ENCODE data around the gene RNU2-63P. TPM values are rescaled to one million over a fixed set of nuclear protein-coding genes. Genes with fewer than 3 reads are reported as not detected.

RNU2-63P gene
- total and polyA plus RNA-seq, 2 experiments from 2014 or later, result 2.0 TPM; not detected in 1

DNA sequence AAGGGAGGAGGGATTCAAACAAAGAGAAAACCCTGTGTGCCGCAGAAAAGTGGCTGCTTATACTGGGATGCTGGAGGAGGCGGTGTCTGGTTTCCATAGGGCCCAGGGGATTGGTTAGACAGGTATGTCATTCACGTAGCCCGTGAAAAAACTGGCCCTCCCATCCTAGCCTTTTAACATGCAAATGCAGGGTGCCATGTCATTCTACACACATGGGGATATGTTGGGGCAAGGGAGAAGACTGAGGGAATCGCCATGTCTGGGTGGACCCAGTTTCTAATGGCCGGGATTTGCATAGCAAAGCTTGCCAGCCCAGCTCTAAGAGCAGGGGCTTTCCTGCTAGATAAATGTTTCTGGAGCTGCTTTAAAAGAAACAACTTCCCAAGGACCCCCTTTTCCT, 8.2 kb upstream of the RNU2-63P start (continued):
- TF ChIP-seq, protein P1, sequence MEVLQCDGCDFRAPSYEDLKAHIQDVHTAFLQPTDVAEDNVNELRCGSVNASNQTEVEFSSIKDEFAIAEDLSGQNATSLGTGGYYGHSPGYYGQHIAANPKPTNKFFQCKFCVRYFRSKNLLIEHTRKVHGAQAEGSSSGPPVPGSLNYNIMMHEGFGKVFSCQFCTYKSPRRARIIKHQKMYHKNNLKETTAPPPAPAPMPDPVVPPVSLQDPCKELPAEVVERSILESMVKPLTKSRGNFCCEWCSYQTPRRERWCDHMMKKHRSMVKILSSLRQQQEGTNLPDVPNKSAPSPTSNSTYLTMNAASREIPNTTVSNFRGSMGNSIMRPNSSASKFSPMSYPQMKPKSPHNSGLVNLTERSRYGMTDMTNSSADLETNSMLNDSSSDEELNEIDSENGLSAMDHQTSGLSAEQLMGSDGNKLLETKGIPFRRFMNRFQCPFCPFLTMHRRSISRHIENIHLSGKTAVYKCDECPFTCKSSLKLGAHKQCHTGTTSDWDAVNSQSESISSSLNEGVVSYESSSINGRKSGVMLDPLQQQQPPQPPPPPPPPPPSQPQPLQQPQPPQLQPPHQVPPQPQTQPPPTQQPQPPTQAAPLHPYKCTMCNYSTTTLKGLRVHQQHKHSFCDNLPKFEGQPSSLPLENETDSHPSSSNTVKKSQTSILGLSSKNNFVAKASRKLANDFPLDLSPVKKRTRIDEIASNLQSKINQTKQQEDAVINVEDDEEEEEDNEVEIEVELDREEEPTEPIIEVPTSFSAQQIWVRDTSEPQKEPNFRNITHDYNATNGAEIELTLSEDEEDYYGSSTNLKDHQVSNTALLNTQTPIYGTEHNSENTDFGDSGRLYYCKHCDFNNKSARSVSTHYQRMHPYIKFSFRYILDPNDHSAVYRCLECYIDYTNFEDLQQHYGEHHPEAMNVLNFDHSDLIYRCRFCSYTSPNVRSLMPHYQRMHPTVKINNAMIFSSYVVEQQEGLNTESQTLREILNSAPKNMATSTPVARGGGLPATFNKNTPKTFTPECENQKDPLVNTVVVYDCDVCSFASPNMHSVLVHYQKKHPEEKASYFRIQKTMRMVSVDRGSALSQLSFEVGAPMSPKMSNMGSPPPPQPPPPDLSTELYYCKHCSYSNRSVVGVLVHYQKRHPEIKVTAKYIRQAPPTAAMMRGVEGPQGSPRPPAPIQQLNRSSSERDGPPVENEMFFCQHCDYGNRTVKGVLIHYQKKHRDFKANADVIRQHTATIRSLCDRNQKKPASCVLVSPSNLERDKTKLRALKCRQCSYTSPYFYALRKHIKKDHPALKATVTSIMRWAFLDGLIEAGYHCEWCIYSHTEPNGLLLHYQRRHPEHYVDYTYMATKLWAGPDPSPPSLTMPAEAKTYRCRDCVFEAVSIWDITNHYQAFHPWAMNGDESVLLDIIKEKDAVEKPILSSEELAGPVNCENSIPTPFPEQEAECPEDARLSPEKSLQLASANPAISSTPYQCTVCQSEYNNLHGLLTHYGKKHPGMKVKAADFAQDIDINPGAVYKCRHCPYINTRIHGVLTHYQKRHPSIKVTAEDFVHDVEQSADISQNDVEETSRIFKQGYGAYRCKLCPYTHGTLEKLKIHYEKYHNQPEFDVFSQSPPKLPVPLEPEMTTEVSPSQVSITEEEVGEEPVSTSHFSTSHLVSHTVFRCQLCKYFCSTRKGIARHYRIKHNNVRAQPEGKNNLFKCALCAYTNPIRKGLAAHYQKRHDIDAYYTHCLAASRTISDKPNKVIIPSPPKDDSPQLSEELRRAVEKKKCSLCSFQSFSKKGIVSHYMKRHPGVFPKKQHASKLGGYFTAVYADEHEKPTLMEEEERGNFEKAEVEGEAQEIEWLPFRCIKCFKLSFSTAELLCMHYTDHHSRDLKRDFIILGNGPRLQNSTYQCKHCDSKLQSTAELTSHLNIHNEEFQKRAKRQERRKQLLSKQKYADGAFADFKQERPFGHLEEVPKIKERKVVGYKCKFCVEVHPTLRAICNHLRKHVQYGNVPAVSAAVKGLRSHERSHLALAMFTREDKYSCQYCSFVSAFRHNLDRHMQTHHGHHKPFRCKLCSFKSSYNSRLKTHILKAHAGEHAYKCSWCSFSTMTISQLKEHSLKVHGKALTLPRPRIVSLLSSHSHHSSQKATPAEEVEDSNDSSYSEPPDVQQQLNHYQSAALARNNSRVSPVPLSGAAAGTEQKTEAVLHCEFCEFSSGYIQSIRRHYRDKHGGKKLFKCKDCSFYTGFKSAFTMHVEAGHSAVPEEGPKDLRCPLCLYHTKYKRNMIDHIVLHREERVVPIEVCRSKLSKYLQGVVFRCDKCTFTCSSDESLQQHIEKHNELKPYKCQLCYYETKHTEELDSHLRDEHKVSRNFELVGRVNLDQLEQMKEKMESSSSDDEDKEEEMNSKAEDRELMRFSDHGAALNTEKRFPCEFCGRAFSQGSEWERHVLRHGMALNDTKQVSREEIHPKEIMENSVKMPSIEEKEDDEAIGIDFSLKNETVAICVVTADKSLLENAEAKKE (CRISPR knock-in tag; IDR thresholded peaks at IDR 0.05), result no peak
- TF ChIP-seq ZNF331 (CRISPR knock-in tag; IDR thresholded peaks at IDR 0.05; ENCODE audit: low read depth), result no peak
- no peak for TF ChIP-seq EZH2phosphoT487 (IDR thresholded peaks at IDR 0.05; ENCODE audit: unreplicated experiment)
- TF ChIP-seq STAT1 (IDR thresholded peaks at IDR 0.05; ENCODE audit: unreplicated experiment), result no peak

DNA sequence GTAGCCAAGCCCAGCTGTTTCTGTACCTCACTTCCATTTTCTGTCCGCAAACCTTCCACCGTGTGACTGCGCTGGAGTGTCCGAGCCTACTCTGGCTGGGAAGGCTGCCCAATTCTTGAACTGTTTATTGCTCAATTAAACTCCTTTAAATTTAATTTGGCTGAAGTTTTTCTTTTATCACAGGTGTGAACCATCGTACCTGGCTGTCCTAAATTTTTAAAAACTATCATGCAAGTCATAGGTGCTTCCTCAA, 6.2 kb upstream of the RNU2-63P start:
- Histone ChIP-seq H3F3A (replicated peaks; ENCODE audit: low read depth) (no peaks in the 10 kb centered on the region), H3K4me3 (no peak overlapping the region), H4K20me1 (replicated peaks; ENCODE audit: insufficient read depth) (no peaks in the 10 kb centered on the region), H3K27me3 (ENCODE audit: insufficient read depth) (no peaks in the 10 kb centered on the region), H3K79me2 (replicated peaks; ENCODE audit: insufficient read depth) (no peaks in the 10 kb centered on the region), H2AFZ (no peak overlapping the region), H3K36me3 (ENCODE audit: insufficient read depth) (no peaks in the 10 kb centered on the region), H3K27ac (ENCODE audit: low read depth) (no peak overlapping the region), H3K9me2 (ENCODE audit: insufficient read depth) (peaks cover 6% of the 10 kb centered on the region; the same call in 1 of the 2 replicates), H3K4me1 (ENCODE audit: insufficient read depth) (peaks cover 20% of the 10 kb centered on the region), H3K4me2 (no peak overlapping the region)
- Mint-ChIP-seq H3K9me3 (peaks cover 21% of the 10 kb centered on the region), H3K27me3 (ENCODE audit: insufficient read depth, low read depth, poor library complexity) (no peaks in the 10 kb centered on the region), H3K27ac (no peak overlapping the region), H3K4me3 (no peak overlapping the region), H3K36me3 (ENCODE audit: low read depth) (peaks cover 19% of the 10 kb centered on the region), H3K4me1 (peaks cover 46% of the 10 kb centered on the region)
- TF ChIP-seq POLR2AphosphoS5 (IDR thresholded peaks at IDR 0.05; ENCODE audit: low read depth), result no peak
- no peak for TF ChIP-seq JUNB (IDR thresholded peaks at IDR 0.05; ENCODE audit: unreplicated experiment)
- TF ChIP-seq, protein P1 (CRISPR knock-in tag; IDR thresholded peaks at IDR 0.05), result no peak
- no peak for TF ChIP-seq CREB1 (CRISPR knock-in tag; IDR thresholded peaks at IDR 0.05; ENCODE audit: low read depth)
- TF ChIP-seq, protein P2, sequence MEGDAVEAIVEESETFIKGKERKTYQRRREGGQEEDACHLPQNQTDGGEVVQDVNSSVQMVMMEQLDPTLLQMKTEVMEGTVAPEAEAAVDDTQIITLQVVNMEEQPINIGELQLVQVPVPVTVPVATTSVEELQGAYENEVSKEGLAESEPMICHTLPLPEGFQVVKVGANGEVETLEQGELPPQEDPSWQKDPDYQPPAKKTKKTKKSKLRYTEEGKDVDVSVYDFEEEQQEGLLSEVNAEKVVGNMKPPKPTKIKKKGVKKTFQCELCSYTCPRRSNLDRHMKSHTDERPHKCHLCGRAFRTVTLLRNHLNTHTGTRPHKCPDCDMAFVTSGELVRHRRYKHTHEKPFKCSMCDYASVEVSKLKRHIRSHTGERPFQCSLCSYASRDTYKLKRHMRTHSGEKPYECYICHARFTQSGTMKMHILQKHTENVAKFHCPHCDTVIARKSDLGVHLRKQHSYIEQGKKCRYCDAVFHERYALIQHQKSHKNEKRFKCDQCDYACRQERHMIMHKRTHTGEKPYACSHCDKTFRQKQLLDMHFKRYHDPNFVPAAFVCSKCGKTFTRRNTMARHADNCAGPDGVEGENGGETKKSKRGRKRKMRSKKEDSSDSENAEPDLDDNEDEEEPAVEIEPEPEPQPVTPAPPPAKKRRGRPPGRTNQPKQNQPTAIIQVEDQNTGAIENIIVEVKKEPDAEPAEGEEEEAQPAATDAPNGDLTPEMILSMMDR (conservative IDR thresholded peaks at IDR 0.05; ENCODE audit: low read depth in 2 of 2), result no peak
- no peak for DNase-seq (ENCODE audit: low spot score)
- ATAC-seq, result no peak

Measured in GM23338 (cell line).